G401.6 (cell line): ENCODE results near the gene ZP2.
"Not testable (repeated sequence)": the region's sequence is repeated elsewhere in the genome, so short reads cannot be mapped to it uniquely, and the experiment has no call there.

Experiments used
- FAIRE-seq: peaks from 2 replicates; lab custom pipeline; 2012; peaks lifted over from hg19 to GRCh38; lab: Jason Lieb, UNC

Gene ZP2

DNA sequence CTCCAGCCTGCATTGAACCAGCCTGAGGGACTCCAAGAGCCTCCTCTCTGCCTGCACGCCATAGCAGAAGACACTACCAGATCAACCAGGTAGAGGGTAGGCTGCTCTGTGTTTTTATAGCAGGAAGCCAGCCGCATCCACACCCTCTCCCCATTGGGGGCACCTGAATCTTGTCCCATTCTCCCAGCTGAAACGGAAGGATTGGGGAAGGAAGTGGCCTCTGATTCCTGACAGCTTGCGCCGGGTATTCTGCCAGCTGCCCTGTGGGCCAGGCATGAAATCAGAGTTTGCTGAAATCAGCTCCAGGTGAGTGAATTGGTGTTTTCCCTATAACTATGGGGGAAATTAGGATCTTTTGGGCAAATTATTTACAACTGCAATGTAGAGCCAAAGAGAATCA lies at the start of gene ZP2:
TSS of gene ZP2 (minus strand) at position 89 of the 400 bp plus-strand sequence. CDS start at position 62, 27 bp downstream.
- FAIRE-seq = no peak

GRCh38 chr16:21257284-21257683 lies 45.9 kb upstream of the ZP2 start:
- FAIRE-seq = no peak

DNA sequence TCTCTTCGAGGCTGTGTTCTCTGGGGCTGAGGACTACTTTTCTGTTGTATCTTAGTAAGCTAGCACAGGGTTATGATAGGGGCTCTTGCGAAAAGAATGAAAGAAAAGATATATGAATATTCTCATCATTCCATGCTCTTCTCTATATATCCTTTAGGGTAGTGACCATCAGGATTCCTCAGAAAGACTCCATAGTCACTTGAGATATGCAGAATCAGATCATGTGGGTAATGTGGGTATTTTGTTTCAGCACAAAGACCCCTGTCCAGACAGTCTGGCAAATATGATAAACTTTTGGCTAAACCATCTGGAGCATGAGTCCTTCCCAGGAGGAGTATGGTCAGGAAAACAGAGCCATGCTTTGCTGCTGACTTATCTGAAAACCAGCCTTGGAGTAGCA lies 45.3 kb upstream of the ZP2 start:
- no peak for FAIRE-seq

- no peak for FAIRE-seq
These were observed 42.1 kb upstream of the ZP2 start for GRCh38 chr16:21253470-21253869.

GRCh38 chr16:21250072-21250923 lies 38.9 kb upstream of the ZP2 start:
- FAIRE-seq = no peak

DNA sequence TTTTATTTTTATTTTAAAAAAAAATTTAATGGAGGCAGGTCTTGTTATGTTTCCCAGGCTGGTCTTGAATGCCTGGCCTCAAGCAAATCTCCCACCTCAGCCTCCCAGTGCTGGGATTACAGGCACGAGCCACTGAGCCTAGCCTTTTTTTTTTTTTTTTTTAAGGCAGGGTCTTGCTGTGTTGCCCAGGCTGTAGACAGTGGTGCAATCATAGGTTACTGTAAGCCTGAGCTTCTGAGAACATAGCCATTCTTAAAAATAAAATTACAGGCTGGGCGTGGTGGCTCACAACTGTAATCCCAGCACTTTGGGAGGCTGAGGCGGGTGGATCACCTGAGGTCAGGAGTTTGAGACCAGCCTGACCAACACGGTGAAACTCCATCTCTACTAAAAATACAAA lies 36.8 kb upstream of the ZP2 start:
- FAIRE-seq = not testable (repeated sequence)

- no peak for FAIRE-seq
These were observed 33.3 kb upstream of the ZP2 start for GRCh38 chr16:21244518-21245215.

- no peak for FAIRE-seq
These were observed 31.4 kb upstream of the ZP2 start for GRCh38 chr16:21242756-21243155.

DNA sequence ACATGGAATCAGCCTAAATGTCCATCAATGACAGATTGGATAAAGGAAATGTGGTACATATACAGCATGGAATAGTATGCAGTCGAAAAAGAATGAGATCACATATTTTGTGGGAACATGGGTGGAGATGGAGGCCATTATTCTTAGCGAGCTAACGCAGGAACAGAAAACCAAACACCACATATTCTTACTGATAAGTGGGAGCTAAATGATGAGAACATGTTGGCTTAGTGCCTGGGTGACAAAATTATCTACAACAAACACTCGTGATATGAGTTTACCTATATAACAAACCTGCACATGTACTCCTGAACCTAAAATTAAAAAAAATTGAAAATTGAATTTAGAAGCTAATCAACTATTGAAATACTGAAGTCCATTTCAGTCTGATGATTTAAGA lies 28.3 kb upstream of the ZP2 start:
- no peak for FAIRE-seq

- FAIRE-seq = no peak
These were observed 25.5 kb upstream of the ZP2 start for GRCh38 chr16:21236831-21237230.

DNA sequence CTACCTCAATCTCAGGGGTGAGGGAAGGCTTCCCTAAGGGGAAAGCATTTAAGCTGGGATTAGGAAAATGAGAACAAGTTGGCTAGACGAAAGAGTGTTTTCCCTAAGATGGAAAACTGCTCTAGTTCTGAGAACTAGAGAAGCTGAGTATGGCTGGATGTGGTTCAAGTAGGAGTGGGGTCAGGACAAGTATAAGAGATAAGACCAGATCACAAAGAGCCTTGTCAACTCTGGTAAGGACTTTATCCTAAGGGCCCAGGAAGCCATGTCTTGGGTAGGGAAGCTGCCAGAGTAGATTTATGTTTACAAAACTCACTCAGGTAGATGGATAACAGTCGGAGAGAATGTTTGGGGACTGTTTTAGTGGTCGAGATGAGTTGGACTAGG lies 23.8 kb upstream of the ZP2 start:
- FAIRE-seq = no peak

GRCh38 chr16:21233521-21234150 lies 22.3 kb upstream of the ZP2 start, which contains the start of gene ANKS4B:
Gene ANKS4B, plus strand, starts transcription at chr16:21233699. Its CDS starts 39 bp downstream, at chr16:21233738.
- FAIRE-seq = no peak

GRCh38 chr16:21233045-21233520 lies 21.7 kb upstream of the ZP2 start:
- FAIRE-seq = no peak

DNA sequence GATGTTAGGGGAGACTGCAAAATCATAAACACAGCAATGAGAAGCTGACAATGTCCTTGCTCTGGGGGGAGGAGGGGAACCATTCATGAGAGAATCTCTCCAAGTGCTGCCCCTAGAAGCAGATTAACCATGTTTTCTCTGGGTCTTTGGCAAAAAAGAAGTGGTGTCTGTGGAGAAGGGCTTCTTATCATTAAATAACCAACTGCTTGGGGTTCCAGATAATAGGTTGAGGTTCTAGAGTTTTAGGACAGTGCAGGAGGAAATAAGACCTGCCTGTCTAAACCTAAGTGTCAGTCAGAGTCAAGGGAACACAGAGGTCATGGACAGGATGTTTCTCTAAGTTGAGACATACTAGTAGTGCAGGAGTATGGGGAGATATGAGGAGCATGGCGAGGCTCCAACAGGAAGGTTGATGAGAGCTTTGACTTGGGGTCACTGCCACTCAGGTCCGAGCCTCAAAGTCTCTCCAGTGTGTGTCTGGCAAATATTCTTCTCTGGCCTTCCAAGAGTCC lies 17.0 kb upstream of the ZP2 start:
- no peak for FAIRE-seq

DNA sequence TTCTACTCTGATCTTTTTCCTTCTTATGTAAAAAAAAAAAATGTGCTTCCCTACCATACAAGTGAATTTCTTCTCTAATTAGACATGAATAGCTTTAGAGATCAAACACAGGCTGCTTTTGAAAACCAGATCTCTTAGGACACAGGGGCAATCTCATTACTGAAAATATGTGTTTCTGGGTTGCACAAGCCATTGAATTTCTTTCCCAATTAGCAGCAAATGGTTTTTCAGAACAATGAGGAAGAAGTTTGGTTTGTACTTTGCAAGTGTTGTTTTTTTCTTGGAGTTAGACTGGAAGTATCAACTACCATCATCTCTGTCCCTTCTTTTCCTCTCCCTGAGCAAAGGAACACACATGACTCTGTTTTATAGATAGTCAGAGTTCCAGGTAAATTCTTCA lies 16.5 kb upstream of the ZP2 start:
- FAIRE-seq = no peak

- no peak for FAIRE-seq
These were observed 15.4 kb upstream of the ZP2 start for GRCh38 chr16:21226749-21227148.

DNA sequence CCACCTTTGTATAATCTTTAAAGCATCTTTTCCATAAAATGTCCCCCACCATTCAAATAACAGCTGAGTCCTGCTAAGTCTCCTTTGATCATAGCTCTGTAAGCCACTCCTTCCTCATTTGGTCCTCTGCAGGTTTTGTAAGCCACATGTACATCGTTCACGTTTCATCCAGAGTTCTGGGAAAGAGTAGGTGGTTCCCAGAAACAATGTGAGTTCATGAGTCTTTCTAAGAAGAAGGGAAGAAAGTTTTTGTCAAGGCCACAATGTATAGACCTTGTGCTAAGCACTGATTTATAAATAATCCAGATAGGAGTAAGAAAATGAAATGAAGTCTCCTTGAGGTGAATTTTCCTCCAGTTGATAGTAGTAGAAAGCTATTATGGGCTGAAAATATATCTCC lies 13.4 kb upstream of the ZP2 start:
- FAIRE-seq = no peak

DNA sequence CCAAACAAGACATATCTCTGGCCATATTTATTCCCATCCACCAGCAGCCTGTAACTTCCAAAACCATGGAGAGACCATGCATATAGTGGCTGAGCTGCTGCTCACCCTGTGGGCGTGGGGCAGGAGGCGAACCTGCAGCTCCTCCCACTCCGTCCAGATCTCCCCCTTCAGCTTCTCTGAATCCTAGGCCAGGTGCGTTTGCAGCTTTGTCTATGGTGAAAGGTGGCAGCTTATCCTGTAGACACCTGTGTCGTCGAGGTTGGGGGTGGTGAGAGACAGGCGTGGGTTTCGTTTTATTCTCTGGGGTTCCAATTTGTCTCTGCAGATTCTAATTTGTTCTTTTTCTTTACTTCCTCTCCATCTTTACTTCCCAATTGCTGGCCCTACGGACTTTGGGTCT lies 12.4 kb upstream of the ZP2 start:
- no peak for FAIRE-seq

DNA sequence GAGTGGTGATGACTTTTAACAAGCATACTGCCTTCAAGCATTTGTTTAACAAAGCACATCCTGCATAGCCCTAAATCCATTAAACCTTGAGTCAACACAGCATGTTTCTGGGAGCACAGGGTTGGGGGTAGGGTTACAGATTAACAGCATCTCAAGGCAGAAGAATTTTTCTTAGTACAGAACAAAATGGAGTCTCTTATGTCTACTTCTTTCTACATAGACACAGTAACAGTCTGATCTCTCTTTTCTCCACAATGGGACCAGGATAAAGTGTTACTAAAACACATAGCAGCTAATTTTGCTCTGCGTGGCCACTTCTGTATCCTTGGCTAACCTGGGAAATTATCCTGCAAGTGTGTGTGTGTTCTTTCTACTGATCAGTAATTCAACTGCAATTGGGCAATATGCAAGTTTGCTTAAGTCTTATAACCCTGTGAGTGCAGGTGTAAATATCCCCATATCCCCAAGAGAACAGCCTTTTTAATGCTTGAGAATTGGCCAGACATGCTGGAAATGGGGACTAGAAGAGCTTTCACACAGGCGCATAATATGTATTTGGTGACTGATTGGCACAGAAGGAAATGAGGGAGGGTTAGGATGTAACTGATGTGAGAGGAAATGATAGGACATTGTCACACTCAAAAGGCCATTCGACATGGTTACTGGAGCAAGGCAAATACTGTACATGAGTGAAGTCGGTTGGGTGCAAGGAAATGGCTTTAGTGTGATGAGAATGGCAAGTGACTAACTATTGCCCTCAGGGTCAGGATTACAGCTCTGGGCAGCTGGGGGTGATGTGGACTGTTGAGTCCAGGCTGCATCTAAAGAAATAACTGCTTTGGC lies 11.3 kb upstream of the ZP2 start:
- no peak for FAIRE-seq

DNA sequence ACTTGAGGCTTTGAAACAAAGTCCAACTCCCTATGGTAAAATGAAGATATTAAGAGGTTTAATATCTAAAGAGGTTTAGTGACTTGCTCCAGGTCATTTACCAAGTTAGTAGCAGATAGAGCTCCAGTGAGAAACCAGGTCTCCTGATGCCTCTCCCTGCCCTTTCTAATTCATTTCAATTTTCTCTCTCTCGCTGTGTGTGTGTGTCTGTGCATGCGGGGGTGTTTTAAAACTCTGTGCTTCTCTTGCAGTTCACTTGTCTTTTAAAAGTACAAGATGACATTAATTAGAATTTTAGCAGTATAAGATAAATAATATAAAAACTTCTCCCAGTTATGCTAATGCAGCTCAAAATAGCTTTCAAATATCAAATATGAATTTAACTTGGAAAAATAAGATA lies 8.2 kb upstream of the ZP2 start:
- no peak for FAIRE-seq

DNA sequence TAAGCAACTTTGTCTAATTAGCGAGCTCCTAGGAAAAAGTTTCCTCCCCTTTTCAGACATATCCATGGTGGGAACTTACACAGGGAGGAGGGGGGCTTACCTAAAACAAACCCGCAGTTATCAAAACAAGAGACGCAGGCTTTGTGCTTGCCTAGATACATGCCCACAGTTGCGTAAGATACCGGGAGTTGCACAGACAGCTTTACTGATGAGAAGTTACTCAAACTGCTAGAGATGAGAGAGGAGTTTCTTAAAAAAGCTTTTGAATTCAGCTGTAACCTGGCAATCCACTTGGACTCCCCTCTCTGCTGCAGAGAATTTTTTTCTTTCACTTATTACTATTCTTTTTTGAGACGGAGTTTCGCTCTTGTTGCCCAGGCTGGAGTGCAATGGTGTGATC lies 6.8 kb upstream of the ZP2 start:
- FAIRE-seq = no peak

- FAIRE-seq = no peak
These were observed 5.7 kb upstream of the ZP2 start for GRCh38 chr16:21217121-21217520.
